NCI-H2171 treated with DMSO at 0.1 percent for 48 hours (cell line): ENCODE results near the gene CNDP2.

Experiments
- DNase-seq: peaks from one replicate; lab custom pipeline; 2025; lab: John Stamatoyannopoulos, UW

The CNDP2 gene

GRCh38 chr18:74571895-74572680 is 75.9 kb downstream of the CNDP2 start:
- DNase-seq = no peak

GRCh38 chr18:74573053-74573452 is 76.9 kb downstream of the CNDP2 start:
- DNase-seq = no peak
